IMR-90 (cell line): ENCODE results near the gene KCNAB2. TPM values are rescaled to one million over a fixed set of nuclear protein-coding genes. Genes with fewer than 3 reads are reported as not detected.

Experiments used
- ATAC-seq: fragments of 200-7000 bp; cut with Tn5 transposase; 2 replicates; pipeline ENCODE4 v1.9.1; 2020; ENCODE audit warnings: low read depth, mild to moderate bottlenecking, moderate library complexity
- BruUV-seq: library from RNA; stranded (reverse); fragments of 400-500 nt; replicated peaks from 2 replicates; lab custom pipeline; 2021; lab: Mats Ljungman, UMichigan
- CTCF ChIA-PET: fragments of 300-600 bp; formaldehyde crosslinking; extraction: SDS; loops from one replicate; lab custom pipeline; 2021; ENCODE audit warnings: antibody characterized with exemption; lab: Yijun Ruan, JAX
- POLR2A ChIA-PET: fragments of 300-600 bp; sonication (Branson Sonifier 250); formaldehyde crosslinking; loops from one replicate; lab custom pipeline; 2022; ENCODE audit warnings: antibody characterized with exemption; ENCODE audit not compliant: unreplicated experiment; lab: Charles Lee
- DNase-seq: peaks from one replicate; pipeline ENCODE4 v3.0.0; 2013
- H2AFZ ChIP-seq: replicated peaks from 2 replicates; pipeline ENCODE3; 2013; ENCODE audit warnings: low read length, mild to moderate bottlenecking; ENCODE audit not compliant: poor library complexity
- H2AK5ac ChIP-seq: 2 replicates; pipeline ENCODE4 v1.6.1; 2013; ENCODE audit warnings: low read depth, low read length, inconsistent platforms
- H2AK9ac ChIP-seq: replicated peaks from 2 replicates; pipeline ENCODE3; 2013; ENCODE audit warnings: mild to moderate bottlenecking, low read depth, low read length, moderate library complexity; ENCODE audit not compliant: poor library complexity
- H2BK120ac ChIP-seq: 2 replicates; pipeline ENCODE4 v1.6.1; 2013; ENCODE audit warnings: low read depth, low read length, inconsistent platforms
- H2BK15ac ChIP-seq: 3 replicates; pipeline ENCODE4 v1.6.1; 2013; ENCODE audit warnings: low read depth, low read length, inconsistent platforms
- H2BK20ac ChIP-seq: 2 replicates; pipeline ENCODE4 v1.6.1; 2013; ENCODE audit warnings: low read depth, mild to moderate bottlenecking, inconsistent platforms, low read length, moderate library complexity
- H2BK5ac ChIP-seq: 2 replicates; pipeline ENCODE4 v1.6.1; 2013; ENCODE audit warnings: mild to moderate bottlenecking, low read depth, low read length, inconsistent platforms; ENCODE audit not compliant: poor library complexity, severe bottlenecking
- H3K14ac ChIP-seq: replicated peaks from 2 replicates; pipeline ENCODE4 v1.6.1; 2013; ENCODE audit warnings: low read depth, low read length, inconsistent platforms
- H3K18ac ChIP-seq: 2 replicates; pipeline ENCODE4 v1.6.1; 2013; ENCODE audit warnings: low read depth, low read length, control low read depth
- H3K23ac ChIP-seq: 2 replicates; pipeline ENCODE4 v1.6.1; 2013; ENCODE audit warnings: low read depth, low read length, inconsistent platforms
- H3K27ac ChIP-seq: 2 replicates; pipeline ENCODE4 v1.5.1; 2013; ENCODE audit warnings: mild to moderate bottlenecking, control low read depth, low read length; ENCODE audit not compliant: insufficient read depth
- H3K27me3 ChIP-seq: 2 replicates; pipeline ENCODE4 v1.6.1; 2013; ENCODE audit warnings: low read length; ENCODE audit not compliant: control insufficient read depth, insufficient read depth
- H3K36me3 ChIP-seq: 2 replicates; pipeline ENCODE4 v1.6.1; 2013; ENCODE audit warnings: low read length, mixed read lengths; ENCODE audit not compliant: control insufficient read depth, insufficient read depth
- H3K4ac ChIP-seq: 2 replicates; pipeline ENCODE4 v1.6.1; 2013; ENCODE audit warnings: low read depth, low read length, inconsistent platforms
- H3K4me1 ChIP-seq: 2 replicates; pipeline ENCODE4 v1.6.1; 2013; ENCODE audit warnings: low read length, mixed read lengths; ENCODE audit not compliant: control insufficient read depth, insufficient read depth
- H3K4me2 ChIP-seq: 2 replicates; pipeline ENCODE4 v1.6.1; 2013; ENCODE audit warnings: low read depth, mild to moderate bottlenecking, control low read depth, low read length, moderate library complexity
- H3K4me3 ChIP-seq: 2 replicates; pipeline ENCODE4 v1.5.1; 2013; ENCODE audit warnings: low read depth, mild to moderate bottlenecking, control low read depth, low read length, moderate library complexity; ENCODE audit not compliant: insufficient read depth
- H3K56ac ChIP-seq: 2 replicates; pipeline ENCODE4 v1.6.1; 2013; ENCODE audit warnings: low read length, inconsistent platforms; ENCODE audit not compliant: insufficient read depth; ENCODE audit errors: extremely low read depth
- H3K79me1 ChIP-seq, 2 experiments: 2 replicates each; pipeline ENCODE4 v1.6.1; 2013; ENCODE audit warnings: low read length in 2 of 2, inconsistent platforms in 1 of 2, low read depth in 1 of 2
- H3K9ac ChIP-seq: 2 replicates; pipeline ENCODE4 v1.6.1; 2013; ENCODE audit warnings: low read depth, low read length, control low read depth
- H3K9me1 ChIP-seq: 2 replicates; pipeline ENCODE4 v1.6.1; 2013; ENCODE audit warnings: low read length, inconsistent platforms; ENCODE audit not compliant: insufficient read depth
- H3K9me3 ChIP-seq: 2 replicates; pipeline ENCODE4 v1.6.1; 2013; ENCODE audit warnings: low read length; ENCODE audit not compliant: control insufficient read depth, insufficient read depth
- H4K20me1 ChIP-seq: 2 replicates; pipeline ENCODE4 v1.6.1; 2013; ENCODE audit warnings: low read length, inconsistent platforms; ENCODE audit not compliant: insufficient read depth
- H4K5ac ChIP-seq: 2 replicates; pipeline ENCODE4 v1.6.1; 2013; ENCODE audit warnings: mild to moderate bottlenecking, low read depth, low read length, control low read depth
- H4K8ac ChIP-seq, 2 experiments: 2 replicates each; pipeline ENCODE4 v1.6.1; 2013; ENCODE audit warnings: low read depth in 2 of 2, low read length in 2 of 2, control low read depth in 1 of 2, inconsistent platforms in 1 of 2
- H4K91ac ChIP-seq: 2 replicates; pipeline ENCODE4 v1.6.1; 2013; ENCODE audit warnings: low read depth, low read length, inconsistent platforms; ENCODE audit not compliant: insufficient read depth
- CHD1 ChIP-seq: IDR thresholded peaks from 2 replicates; pipeline ENCODE4 v1.6.1; 2012; ENCODE audit warnings: low read depth, low read length, improper control_type of control experiment
- MXI1 ChIP-seq: IDR thresholded peaks from 2 replicates; pipeline ENCODE4 v1.6.1; 2012; ENCODE audit warnings: low read depth, mild to moderate bottlenecking, low read length, moderate library complexity, borderline replicate concordance
- NFE2L2 ChIP-seq: fragments of 150-350 bp; IDR thresholded peaks from 2 replicates; pipeline ENCODE4 v1.6.1; 2016; ENCODE audit warnings: low read depth, mild to moderate bottlenecking, low read length
- POLR2A ChIP-seq: IDR thresholded peaks from 2 replicates; pipeline ENCODE4 v1.6.1; 2012; ENCODE audit warnings: mild to moderate bottlenecking, low read depth, low read length
- SMC3 ChIP-seq: fragments of 150-350 bp; IDR thresholded peaks from 2 replicates; pipeline ENCODE4 v1.6.1; 2016; ENCODE audit warnings: low read depth, mild to moderate bottlenecking, antibody characterized with exemption, low read length, moderate library complexity
- WGBS, 2 experiments: methylation state at CpG; one replicate each; pipeline versions ENCODE4 v1.1.5 to v1.1.7; 2013; ENCODE audit warnings: missing lambda C conversion rate in 2 of 2; ENCODE audit not compliant: insufficient read length in 1 of 2; ENCODE audit errors: extremely low coverage in 2 of 2; 5-methylcytosine and 5-hydroxymethylcytosine counted together
- dilution Hi-C: fragments of 300-500 bp; cut with HindIII; formaldehyde crosslinking; loops from one replicate; pipeline ENCODE4 v1.14.3; 2018; ENCODE audit warnings: low sequenced_read_pairs; ENCODE audit not compliant: unreplicated experiment
- in situ Hi-C: fragments of 300-500 bp; cut with MboI; formaldehyde crosslinking; loops from 3 replicates; pipeline ENCODE4 v1.14.3; 2019; ENCODE audit warnings: low sequenced_read_pairs, inconsistent platforms, mixed read lengths
- intact Hi-C: fragments of 100-400 bp; cut with micrococcal nuclease; formaldehyde crosslinking; loops from 2 replicates; pipeline ENCODE4 v1.10.0; 2022
- polyA plus RNA-seq, 3 experiments: library from polyadenylated mRNA; depleted of rRNA; stranded (reverse); fragments of >200 nt; gene quantifications; 2 replicates each; pipeline ENCODE4 v1.2.3, GENCODE V29; 2012; ENCODE audit warnings: low replicate concordance in 1 of 3
- total RNA-seq: library from RNA; depleted of rRNA; stranded (reverse); fragments of >200 nt; gene quantifications from 2 replicates; pipeline ENCODE4 v1.2.3, GENCODE V29; 2012
- TF ChIP-seq, protein P1 (sequence below): fragments of 150-350 bp; IDR thresholded peaks from 2 replicates; pipeline ENCODE4 v1.6.1; 2016; ENCODE audit warnings: low read depth, mild to moderate bottlenecking, low read length, moderate library complexity, borderline replicate concordance
- TF ChIP-seq, protein P2 (sequence below): conservative IDR thresholded peaks from 2 replicates; pipeline ENCODE4 v1.5.1; 2012; ENCODE audit warnings: mild to moderate bottlenecking, low read depth, low read length, improper control_type of control experiment

Gene KCNAB2
- total and polyA plus RNA-seq, 2 of the 4 experiments (the other 2 are of a cell fraction) = 1.3 to 4.2 TPM

DNA sequence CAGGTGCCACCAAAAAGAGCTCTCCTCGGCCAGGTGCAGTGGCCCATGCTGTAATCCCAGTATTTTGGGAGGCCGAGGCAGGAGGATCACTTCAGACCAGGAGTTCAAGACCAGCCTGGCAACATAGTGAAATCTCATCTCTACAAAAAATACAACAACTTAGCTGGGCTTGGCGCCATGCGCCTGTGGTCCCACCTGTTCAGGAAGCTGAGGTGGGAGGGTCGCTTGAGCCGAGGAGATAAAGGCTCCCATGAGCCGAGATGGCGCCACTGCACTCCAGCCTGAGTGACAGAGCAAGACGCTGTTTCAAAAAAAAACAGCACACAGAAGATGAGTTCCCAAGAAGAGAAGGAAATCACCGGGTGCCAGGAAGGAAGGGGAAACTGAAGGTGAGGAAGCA is 67.4 kb downstream of the KCNAB2 start:
- no peak overlapping the region for H3K56ac ChIP-seq
- no peak for TF ChIP-seq SMC3
- TF ChIP-seq, protein P1, sequence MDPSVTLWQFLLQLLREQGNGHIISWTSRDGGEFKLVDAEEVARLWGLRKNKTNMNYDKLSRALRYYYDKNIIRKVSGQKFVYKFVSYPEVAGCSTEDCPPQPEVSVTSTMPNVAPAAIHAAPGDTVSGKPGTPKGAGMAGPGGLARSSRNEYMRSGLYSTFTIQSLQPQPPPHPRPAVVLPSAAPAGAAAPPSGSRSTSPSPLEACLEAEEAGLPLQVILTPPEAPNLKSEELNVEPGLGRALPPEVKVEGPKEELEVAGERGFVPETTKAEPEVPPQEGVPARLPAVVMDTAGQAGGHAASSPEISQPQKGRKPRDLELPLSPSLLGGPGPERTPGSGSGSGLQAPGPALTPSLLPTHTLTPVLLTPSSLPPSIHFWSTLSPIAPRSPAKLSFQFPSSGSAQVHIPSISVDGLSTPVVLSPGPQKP = no peak
- TF ChIP-seq, protein P2, sequence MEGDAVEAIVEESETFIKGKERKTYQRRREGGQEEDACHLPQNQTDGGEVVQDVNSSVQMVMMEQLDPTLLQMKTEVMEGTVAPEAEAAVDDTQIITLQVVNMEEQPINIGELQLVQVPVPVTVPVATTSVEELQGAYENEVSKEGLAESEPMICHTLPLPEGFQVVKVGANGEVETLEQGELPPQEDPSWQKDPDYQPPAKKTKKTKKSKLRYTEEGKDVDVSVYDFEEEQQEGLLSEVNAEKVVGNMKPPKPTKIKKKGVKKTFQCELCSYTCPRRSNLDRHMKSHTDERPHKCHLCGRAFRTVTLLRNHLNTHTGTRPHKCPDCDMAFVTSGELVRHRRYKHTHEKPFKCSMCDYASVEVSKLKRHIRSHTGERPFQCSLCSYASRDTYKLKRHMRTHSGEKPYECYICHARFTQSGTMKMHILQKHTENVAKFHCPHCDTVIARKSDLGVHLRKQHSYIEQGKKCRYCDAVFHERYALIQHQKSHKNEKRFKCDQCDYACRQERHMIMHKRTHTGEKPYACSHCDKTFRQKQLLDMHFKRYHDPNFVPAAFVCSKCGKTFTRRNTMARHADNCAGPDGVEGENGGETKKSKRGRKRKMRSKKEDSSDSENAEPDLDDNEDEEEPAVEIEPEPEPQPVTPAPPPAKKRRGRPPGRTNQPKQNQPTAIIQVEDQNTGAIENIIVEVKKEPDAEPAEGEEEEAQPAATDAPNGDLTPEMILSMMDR = no peak
- no peak for TF ChIP-seq CHD1
- TF ChIP-seq NFE2L2 = no peak
- no peak for TF ChIP-seq POLR2A
- TF ChIP-seq MXI1 = no peak
- no peak overlapping the region for H2AK9ac ChIP-seq
- no peak overlapping the region for H3K27ac ChIP-seq
- H2AFZ ChIP-seq = no peak overlapping the region
- H3K27me3 ChIP-seq = peaks cover 11% of the 10 kb centered on the region; the same call in 1 of the 2 replicates
- H3K4ac ChIP-seq = no peak overlapping the region
- H3K18ac ChIP-seq = no peak overlapping the region
- no peak overlapping the region for H2BK120ac ChIP-seq
- H2BK5ac ChIP-seq = no peak overlapping the region
- no peaks in the 10 kb centered on the region for H3K79me1 ChIP-seq
- no peak for ATAC-seq
- CTCF ChIA-PET = interaction anchor here (0.6 kb wide), 1 partner anchor 111 kb away, joined by 5 read pairs; no protein-coding TSS in a partner anchor
- WGBS, 2 experiments = 77% methylated on average over 6 of the region's 10 CpGs; no CpG with 5 or more reads in 1 of the 2 experiments
- H3K4me1 ChIP-seq = peaks cover 4% of the 10 kb centered on the region
- H3K9ac ChIP-seq = no peak overlapping the region
- H3K4me3 ChIP-seq = no peak overlapping the region
- BruUV-seq = no TSS peak
- POLR2A ChIA-PET = no interaction called here
- peaks cover 4% of the 10 kb centered on the region for H3K9me3 ChIP-seq
- in situ Hi-C loops = no loop called here
- no peak overlapping the region for H3K14ac ChIP-seq
- no peak overlapping the region for H2BK20ac ChIP-seq
- intact Hi-C loops = no loop called here
- dilution Hi-C loops = no loop called here
- H3K4me2 ChIP-seq = no peak overlapping the region
- no peak overlapping the region for H4K8ac ChIP-seq
- no peak overlapping the region for H3K23ac ChIP-seq
- H2BK15ac ChIP-seq = no peak overlapping the region
- H4K5ac ChIP-seq = no peak overlapping the region
- no peaks in the 10 kb centered on the region for H4K20me1 ChIP-seq
- no peak overlapping the region for H4K91ac ChIP-seq
- H2AK5ac ChIP-seq = no peak overlapping the region
- no peaks in the 10 kb centered on the region for H3K36me3 ChIP-seq
- no peaks in the 10 kb centered on the region for H3K9me1 ChIP-seq
- DNase-seq = no peak
